HepG2 (cell line): ENCODE results near the gene MRPL43. TPM values are rescaled to one million over a fixed set of nuclear protein-coding genes. Genes with fewer than 3 reads are reported as not detected.
A peak's percentile ranks its signal among the peaks of the same experiment; 100 is the strongest.

Source experiments
- BCLAF1 ChIP-seq: fragments of 450-650 bp; IDR thresholded peaks from 2 replicates; pipeline ENCODE4 v1.6.1; 2017; ENCODE audit warnings: mild to moderate bottlenecking
- HNF1B ChIP-seq: sonication (generic); formaldehyde crosslinking; IDR thresholded peaks from 2 replicates; pipeline ENCODE4 v1.5.1; 2020; ENCODE audit warnings: mild to moderate bottlenecking, moderate library complexity, missing genetic modification reagents
- KIAA2018 ChIP-seq: sonication (generic); formaldehyde crosslinking; IDR thresholded peaks from 2 replicates; pipeline ENCODE4 v1.5.0; 2020; ENCODE audit warnings: mild to moderate bottlenecking, missing genetic modification reagents, borderline replicate concordance
- STAG1 ChIP-seq: sonication (generic); formaldehyde crosslinking; IDR thresholded peaks from 2 replicates; pipeline ENCODE4 v1.4.0; 2020; ENCODE audit warnings: missing genetic modification reagents
- ZHX2 ChIP-seq, 2 experiments: sonication (generic) in 1 of 2; formaldehyde crosslinking in 1 of 2; IDR thresholded peaks; 2 replicates each; pipeline versions ENCODE4 v1.6.1 to v1.9.0; 2014 to 2022; ENCODE audit warnings: antibody characterized with exemption in 1 of 2, borderline replicate concordance in 1 of 2, inconsistent platforms in 1 of 2, low read depth in 1 of 2, missing genetic modification reagents in 1 of 2
- ZNF614 ChIP-seq: IDR thresholded peaks from 2 replicates; pipeline ENCODE4 v1.6.1; 2018; ENCODE audit warnings: missing biosample characterization, missing genetic modification reagents, inconsistent platforms, borderline replicate concordance
- ZNF768 ChIP-seq: sonication (generic); formaldehyde crosslinking; IDR thresholded peaks from 2 replicates; pipeline ENCODE4 v1.4.0; 2020; ENCODE audit warnings: missing genetic modification reagents
- polyA plus RNA-seq, 8 experiments: library from polyadenylated mRNA; depleted of rRNA in 3 of 8; stranded (reverse) in 7 of 8; unstranded in 1 of 8; fragments of >200 nt; fragmentation: Illumina TruSeq in 4 of 8; extraction: Trizol in 4 of 8; gene quantifications; 2 replicates each; pipeline versions ENCODE4 v1.2.1 to v1.2.3, GENCODE V29; 2011 to 2016; ENCODE audit warnings: low read depth in 4 of 8, missing spikeins in 1 of 8, mixed read lengths in 1 of 8; ENCODE audit not compliant: insufficient read depth in 1 of 8
- total RNA-seq, 5 experiments: library from RNA; depleted of rRNA; stranded (reverse); fragments of >200 nt; fragmentation: Illumina TruSeq; extraction: Trizol; gene quantifications; 2 replicates each; pipeline ENCODE4 v1.2.3, GENCODE V29; 2016; ENCODE audit warnings: low read depth in 1 of 5

The MRPL43 gene
- total and polyA plus RNA-seq, 2 of the 13 experiments (the other 11 are each of a cell fraction or from before 2014, with no cell fraction given) = 71.0 to 73.7 TPM

GRCh38 chr10:101011517-101012423, 24.5 kb upstream of the MRPL43 start (continued):
- TF ChIP-seq ZHX2 (IDR thresholded peaks at IDR 0.05; ENCODE audit: low read depth) (0 out of 2 replicates have a peak, but pooled peaks have one; percentile 18), ZHX2 (CRISPR knock-in tag; IDR thresholded peaks at IDR 0.05; ENCODE audit: borderline replicate concordance) (no peak), ZNF768 (CRISPR knock-in tag) (peak; percentile 20; the same call in 1 of the 2 replicates), ZNF614 (CRISPR knock-in tag) (0 out of 2 replicates have a peak, but pooled peaks have one; percentile 6), STAG1 (peak; percentile 38; the same call in 1 of the 2 replicates), HNF1B (CRISPR knock-in tag) (peak; percentile 17; the same call in 1 of the 2 replicates), BCLAF1 (no peak), KIAA2018 (CRISPR knock-in tag) (no peak)
